Transverse colon (tissue), 4 donors: ENCODE data around the gene CPM.

ENCODE experiments used
- CTCF ChIP-seq, 5 experiments: fragments of 200-600 bp in 3 of 5; fragments of 450-650 bp in 2 of 5; sonication (generic) in 3 of 5; IDR thresholded peaks; 1 replicate in 2 of 5; 2 replicates in 3 of 5; pipeline ENCODE4 v1.5.1; 2016 to 2017; ENCODE audit warnings: antibody characterized with exemption in 5 of 5, inconsistent platforms in 3 of 5, mild to moderate bottlenecking in 2 of 5, moderate library complexity in 1 of 5
- EP300 ChIP-seq: sonication (generic); formaldehyde crosslinking; IDR thresholded peaks from one replicate; pipeline ENCODE4 v1.6.1; 2017; ENCODE audit warnings: antibody characterized with exemption, low read depth
- POLR2A ChIP-seq: fragments of 450-650 bp; IDR thresholded peaks from one replicate; pipeline ENCODE4 v1.6.1; 2016; ENCODE audit warnings: antibody characterized with exemption, mild to moderate bottlenecking, moderate library complexity
- POLR2AphosphoS5 ChIP-seq, 3 donors: sonication (generic); formaldehyde crosslinking; IDR thresholded peaks; one replicate each; pipeline ENCODE4 v1.6.1; 2016; ENCODE audit warnings: antibody characterized with exemption in 3 of 3

- TF ChIP-seq POLR2AphosphoS5 (IDR thresholded peaks at IDR 0.05) = no peak
- no peak for TF ChIP-seq POLR2A
- no peak for TF ChIP-seq CTCF (IDR thresholded peaks at IDR 0.05)
- peak; percentile 42 for TF ChIP-seq EP300
These were observed 42.3 kb downstream of the CPM start for GRCh38 chr12:68890701-68891113.
